Natural killer cell (primary cell): ENCODE measurements around the gene NCOR1. TPM values are rescaled to one million over a fixed set of nuclear protein-coding genes. Genes with fewer than 3 reads are reported as not detected.
A peak's percentile ranks its signal among the peaks of the same experiment; 100 is the strongest.

Experiments used
- ATAC-seq, 3 donors: fragments of 150-1000 bp in 2 of 3; fragments of 200-7000 bp in 1 of 3; cut with Tn5 transposase; 1 replicate in 1 of 3; 2 replicates in 2 of 3; pipeline ENCODE4 v1.10.0; 2021; ENCODE audit warnings: mild to moderate bottlenecking in 2 of 3, moderate library complexity in 2 of 3
- DNase-seq, 2 donors: peaks; one replicate each; pipeline versions ENCODE4 v3.0.0 to v3.0.0-alpha.2; 2013 to 2021; ENCODE audit warnings: mixed read lengths in 1 of 2
- H3K27ac ChIP-seq: one replicate; pipeline ENCODE4 v1.5.1; 2013; ENCODE audit warnings: mild to moderate bottlenecking, low read length
- H3K27me3 ChIP-seq: one replicate; pipeline ENCODE4 v1.6.1; 2013; ENCODE audit warnings: low read length; ENCODE audit not compliant: control insufficient read depth, insufficient read depth
- H3K36me3 ChIP-seq: one replicate; pipeline ENCODE4 v1.6.1; 2013; ENCODE audit warnings: low read length; ENCODE audit not compliant: control insufficient read depth, insufficient read depth
- H3K4me1 ChIP-seq: one replicate; pipeline ENCODE4 v1.6.1; 2013; ENCODE audit warnings: low read length; ENCODE audit not compliant: control insufficient read depth, insufficient read depth
- H3K4me3 ChIP-seq: one replicate; pipeline ENCODE4 v1.5.1; 2013; ENCODE audit warnings: low read length
- H3K9me3 ChIP-seq: one replicate; pipeline ENCODE4 v1.6.1; 2013; ENCODE audit warnings: low read length; ENCODE audit not compliant: control insufficient read depth, insufficient read depth
- H3K27ac Mint-ChIP-seq, 2 donors: one replicate each; pipeline ENCODE4 v1.8.0; 2022; ENCODE audit warnings: mild to moderate bottlenecking in 2 of 2, mixed read lengths in 2 of 2, moderate library complexity in 1 of 2
- H3K27me3 Mint-ChIP-seq, 2 donors: one replicate each; pipeline ENCODE4 v1.8.0; 2022; ENCODE audit warnings: low read depth in 2 of 2, mixed read lengths in 2 of 2
- H3K36me3 Mint-ChIP-seq: one replicate; pipeline ENCODE4 v1.8.0; 2022; ENCODE audit warnings: mixed read lengths
- H3K4me1 Mint-ChIP-seq, 2 donors: one replicate each; pipeline ENCODE4 v1.8.0; 2022; ENCODE audit warnings: mixed read lengths in 2 of 2
- H3K4me3 Mint-ChIP-seq: one replicate; pipeline ENCODE4 v1.8.0; 2022; ENCODE audit warnings: mild to moderate bottlenecking, moderate library complexity, mixed read lengths
- H3K9me3 Mint-ChIP-seq, 2 donors: one replicate each; pipeline ENCODE4 v1.8.0; 2022; ENCODE audit warnings: mixed read lengths in 2 of 2
- WGBS: methylation state at CpG from one replicate; pipeline ENCODE4 v1.1.7; 2013; ENCODE audit warnings: missing lambda C conversion rate; ENCODE audit not compliant: insufficient coverage; 5-methylcytosine and 5-hydroxymethylcytosine counted together
- intact Hi-C: fragments of 100-400 bp; cut with micrococcal nuclease; formaldehyde crosslinking; loops from one replicate; pipeline ENCODE4 v1.14.2; 2022
- total RNA-seq, 4 donors: library from RNA; stranded (reverse); fragments of 120-200 nt in 1 of 4; gene quantifications; one replicate each; pipeline versions ENCODE4 v1.2.3 to v1.2.4, GENCODE V29; 2013 to 2022
- TF ChIP-seq, protein P1 (sequence below): fragments of 200-600 bp; IDR thresholded peaks from one replicate; pipeline ENCODE4 v1.8.0; 2022; ENCODE audit warnings: antibody characterized with exemption

Gene NCOR1
- 100 to 1,000 TPM; 195 to 238 (median 238) TPM for total RNA-seq
- 170 TPM for total RNA-seq (2013)

GRCh38 chr17:16215273-16215964, at the start of gene NCOR1:
TSS of gene NCOR1 (minus strand) at chr17:16215534. CDS start at chr17:16194569, 20,965 bp downstream.
- Mint-ChIP-seq H3K36me3 (no peaks in the 10 kb centered on the region), H3K27ac (peak within 1 kb of the TSS; percentile 90 to 95), H3K4me1 (peaks cover 37 to 38% of the 10 kb centered on the region in 2 donors)

DNA sequence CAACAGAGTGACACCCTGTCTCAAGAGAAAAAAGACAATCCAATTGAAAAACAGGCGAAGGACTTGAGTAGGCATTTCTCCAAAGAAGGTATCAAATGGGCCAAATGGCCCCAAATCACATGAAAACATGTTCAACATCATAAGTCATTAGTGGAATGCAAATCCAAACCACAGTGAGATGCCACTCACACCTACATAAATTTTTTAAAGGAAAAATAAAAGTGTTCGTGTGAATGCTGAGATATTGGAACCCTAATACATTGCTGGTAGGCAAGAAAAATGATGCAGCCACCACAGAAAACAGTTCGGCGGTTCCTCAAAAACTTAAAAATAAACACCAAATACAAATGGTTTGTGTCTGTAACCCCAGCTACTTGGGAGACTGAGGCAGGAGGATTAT, 46.9 kb upstream of the NCOR1 start:
- no peak overlapping the region for H3K4me3 Mint-ChIP-seq
- DNase-seq (no peak), ATAC-seq (no peak)
- 90% methylated on average over 1 of the region's 4 CpGs for WGBS
- Histone ChIP-seq H3K36me3 (no peaks in the 10 kb centered on the region), H3K4me1 (peaks cover 2% of the 10 kb centered on the region), H3K27me3 (no peaks in the 10 kb centered on the region), H3K27ac (no peak overlapping the region), H3K4me3 (no peak overlapping the region), H3K9me3 (peaks cover 3% of the 10 kb centered on the region)
- no peaks in the 10 kb centered on the region for H3K27me3 Mint-ChIP-seq
- peaks cover 6 to 11% of the 10 kb centered on the region in 2 donors for H3K4me1 Mint-ChIP-seq
- H3K36me3 Mint-ChIP-seq = no peaks in the 10 kb centered on the region
- intact Hi-C loops = no loop called here
- H3K27ac Mint-ChIP-seq = no peak overlapping the region
- H3K9me3 Mint-ChIP-seq = no peaks in the 10 kb centered on the region
- TF ChIP-seq, protein P1, sequence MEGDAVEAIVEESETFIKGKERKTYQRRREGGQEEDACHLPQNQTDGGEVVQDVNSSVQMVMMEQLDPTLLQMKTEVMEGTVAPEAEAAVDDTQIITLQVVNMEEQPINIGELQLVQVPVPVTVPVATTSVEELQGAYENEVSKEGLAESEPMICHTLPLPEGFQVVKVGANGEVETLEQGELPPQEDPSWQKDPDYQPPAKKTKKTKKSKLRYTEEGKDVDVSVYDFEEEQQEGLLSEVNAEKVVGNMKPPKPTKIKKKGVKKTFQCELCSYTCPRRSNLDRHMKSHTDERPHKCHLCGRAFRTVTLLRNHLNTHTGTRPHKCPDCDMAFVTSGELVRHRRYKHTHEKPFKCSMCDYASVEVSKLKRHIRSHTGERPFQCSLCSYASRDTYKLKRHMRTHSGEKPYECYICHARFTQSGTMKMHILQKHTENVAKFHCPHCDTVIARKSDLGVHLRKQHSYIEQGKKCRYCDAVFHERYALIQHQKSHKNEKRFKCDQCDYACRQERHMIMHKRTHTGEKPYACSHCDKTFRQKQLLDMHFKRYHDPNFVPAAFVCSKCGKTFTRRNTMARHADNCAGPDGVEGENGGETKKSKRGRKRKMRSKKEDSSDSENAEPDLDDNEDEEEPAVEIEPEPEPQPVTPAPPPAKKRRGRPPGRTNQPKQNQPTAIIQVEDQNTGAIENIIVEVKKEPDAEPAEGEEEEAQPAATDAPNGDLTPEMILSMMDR = no peak

More at GRCh38 chr17:16215273-16215964, at the start of gene NCOR1:
- Histone ChIP-seq H3K9me3 (no peaks in the 10 kb centered on the region), H3K27ac (peak within 1 kb of the TSS; percentile 57), H3K4me3 (peak within 1 kb of the TSS; percentile 44), H3K36me3 (no peaks in the 10 kb centered on the region), H3K4me1 (peaks cover 30% of the 10 kb centered on the region), H3K27me3 (no peaks in the 10 kb centered on the region)
- TF ChIP-seq, protein P1 = peak; percentile 20
- DNase-seq (peak; percentile 81 to 93), ATAC-seq (peak; percentile 89 to 96 (median 91))
- WGBS = under 1% methylated on average over 82 of the region's 82 CpGs
- intact Hi-C loops = loop anchor here (1.0 to 5.0 kb wide), 2 partner anchors 52 to 71 kb away; no protein-coding TSS in a partner anchor
- H3K27me3 Mint-ChIP-seq = no peaks in the 10 kb centered on the region
- peak within 1 kb of the TSS; percentile 94 for H3K4me3 Mint-ChIP-seq
- no peaks in the 10 kb centered on the region for H3K9me3 Mint-ChIP-seq

DNA sequence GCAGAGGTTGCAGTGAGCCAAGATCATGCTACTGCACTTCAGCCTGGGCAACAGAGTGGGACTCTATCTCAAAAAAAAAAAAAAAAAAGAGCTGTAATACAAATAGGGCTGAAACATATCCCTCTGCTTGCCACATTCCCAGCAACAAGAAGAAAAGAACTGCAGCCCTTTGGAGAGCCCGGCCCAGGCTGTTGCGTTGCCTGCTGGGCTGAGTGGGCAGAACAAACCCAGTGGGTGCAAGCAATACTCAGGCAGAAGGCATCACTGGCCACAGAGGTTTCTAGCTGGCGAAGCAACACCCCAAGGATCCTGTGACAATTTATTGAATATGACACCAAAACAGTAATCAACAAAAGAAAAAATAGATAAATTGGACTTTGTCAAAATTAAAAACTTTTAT, 45.7 kb upstream of the NCOR1 start:
- H3K4me3 ChIP-seq = no peak overlapping the region
- TF ChIP-seq, protein P1 = no peak
- no peak overlapping the region for H3K27ac ChIP-seq
- DNase-seq (no peak), ATAC-seq (no peak)
- peaks cover 3% of the 10 kb centered on the region for H3K9me3 ChIP-seq
- Mint-ChIP-seq H3K4me1 (peaks cover 0 to 5% of the 10 kb centered on the region in 2 donors), H3K4me3 (no peak overlapping the region), H3K27me3 (no peaks in the 10 kb centered on the region), H3K36me3 (no peaks in the 10 kb centered on the region), H3K9me3 (no peaks in the 10 kb centered on the region), H3K27ac (no peak overlapping the region)
- no peaks in the 10 kb centered on the region for H3K36me3 ChIP-seq
- intact Hi-C loops = no loop called here
- WGBS = 87% methylated on average over 3 of the region's 3 CpGs
- no peaks in the 10 kb centered on the region for H3K27me3 ChIP-seq
- no peaks in the 10 kb centered on the region for H3K4me1 ChIP-seq

GRCh38 chr17:16259926-16260325, 44.6 kb upstream of the NCOR1 start:
- no peaks in the 10 kb centered on the region for H3K27me3 Mint-ChIP-seq
- H3K9me3 Mint-ChIP-seq = no peaks in the 10 kb centered on the region
- ATAC-seq = no peak
- H3K36me3 ChIP-seq = no peaks in the 10 kb centered on the region
- no peaks in the 10 kb centered on the region for H3K4me1 ChIP-seq
- intact Hi-C loops = no loop called here
- H3K27ac Mint-ChIP-seq = no peak overlapping the region
- no peak overlapping the region for H3K27ac ChIP-seq
- H3K27me3 ChIP-seq = no peaks in the 10 kb centered on the region
- no peak for DNase-seq
- TF ChIP-seq, protein P1 = no peak
- no peak overlapping the region for H3K4me3 Mint-ChIP-seq
- H3K36me3 Mint-ChIP-seq = no peaks in the 10 kb centered on the region
- H3K4me3 ChIP-seq = no peak overlapping the region
- peaks cover 2 to 7% of the 10 kb centered on the region in 2 donors for H3K4me1 Mint-ChIP-seq
- 98% methylated on average over 6 of the region's 6 CpGs for WGBS
- peaks cover 3% of the 10 kb centered on the region for H3K9me3 ChIP-seq
